ENCODE measurements around the gene DNMT3A.
A peak's percentile ranks its signal among the peaks of the same experiment; 100 is the strongest.
"Not testable (repeated sequence)": the region's sequence is repeated elsewhere in the genome, so short reads cannot be mapped to it uniquely, and the experiment has no call there.

DNMT3A gene

DNA sequence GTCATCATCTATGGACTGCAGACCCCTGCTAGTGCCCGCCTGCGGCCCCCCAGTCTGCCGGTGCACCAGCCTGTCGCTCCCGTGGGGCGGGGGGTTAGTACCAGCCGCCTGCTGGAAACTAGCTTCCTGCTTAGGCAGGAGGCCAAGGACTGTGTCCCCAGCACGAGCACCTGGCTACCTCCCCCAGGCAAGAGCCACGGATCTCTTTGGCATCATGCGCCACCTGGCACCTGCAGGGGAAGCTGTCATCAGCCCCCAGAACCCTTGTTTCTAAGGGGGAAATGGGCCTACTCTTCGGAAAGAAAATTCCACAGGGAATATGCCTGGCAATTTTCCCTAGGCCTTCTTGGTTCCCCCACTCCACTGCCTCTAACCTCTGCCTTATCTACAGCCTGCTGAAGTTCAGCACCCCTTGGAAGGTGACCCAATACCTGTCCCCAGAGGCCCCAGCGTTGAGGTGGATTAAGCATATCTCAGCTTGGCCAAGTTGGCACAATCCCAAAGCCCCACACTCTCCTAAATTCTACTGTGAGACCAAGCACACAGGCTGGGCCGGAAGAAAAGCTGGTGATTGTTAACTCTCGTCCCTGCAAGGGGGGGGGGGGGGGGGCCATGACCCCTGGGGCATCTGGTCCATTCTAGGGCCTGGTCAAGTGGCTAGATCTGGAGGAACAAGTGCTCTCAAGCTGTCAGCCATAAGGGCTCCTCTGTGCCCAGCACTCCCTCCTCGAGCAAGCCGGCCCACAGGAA, 111.4 kb downstream of the DNMT3A start:
- no peak for DNase-seq

DNA sequence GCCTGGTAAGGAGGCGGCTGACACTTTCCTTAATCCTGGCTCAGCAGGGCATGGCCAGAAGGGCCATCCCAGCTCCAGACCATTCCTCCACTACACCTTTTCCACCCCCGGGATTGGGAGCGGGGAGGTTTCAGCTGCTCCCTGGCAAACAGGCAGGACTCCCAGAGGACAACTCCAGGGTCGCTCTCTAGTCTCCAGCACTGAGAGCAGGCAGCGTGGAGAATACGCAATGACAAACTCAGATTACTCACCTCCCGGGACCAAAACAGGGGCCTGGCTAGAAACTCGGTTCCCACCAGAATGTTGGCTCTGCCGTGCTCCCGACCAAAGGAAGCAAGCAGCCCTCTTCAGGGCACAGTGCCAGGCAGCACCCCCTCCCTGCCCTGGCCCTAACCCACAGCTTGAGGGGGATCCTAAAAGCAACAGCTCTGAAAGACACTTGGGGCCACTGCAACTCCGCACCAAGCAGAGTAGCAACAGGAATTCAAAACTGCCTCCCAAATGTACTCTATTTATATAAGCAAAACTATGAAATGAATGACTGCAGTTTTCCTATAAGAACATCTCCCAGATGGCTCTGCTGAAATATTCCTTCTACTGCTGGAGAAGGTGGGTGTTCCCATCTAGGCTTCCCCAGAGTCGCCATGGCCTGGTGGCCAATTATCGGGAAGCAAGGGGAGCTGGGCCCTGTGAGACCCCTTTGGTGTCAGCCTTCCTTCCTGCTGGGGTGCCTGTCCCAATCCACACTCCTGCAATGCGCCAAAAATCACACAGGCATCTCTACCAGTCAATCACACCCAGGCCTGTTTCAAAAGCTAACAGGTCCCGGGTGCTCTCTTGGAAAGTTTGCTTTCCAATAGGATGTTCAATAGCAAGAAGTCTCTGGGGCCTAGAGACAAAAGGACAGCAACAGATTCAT, 112.2 kb downstream of the DNMT3A start:
- DNase-seq, result no peak

DNA sequence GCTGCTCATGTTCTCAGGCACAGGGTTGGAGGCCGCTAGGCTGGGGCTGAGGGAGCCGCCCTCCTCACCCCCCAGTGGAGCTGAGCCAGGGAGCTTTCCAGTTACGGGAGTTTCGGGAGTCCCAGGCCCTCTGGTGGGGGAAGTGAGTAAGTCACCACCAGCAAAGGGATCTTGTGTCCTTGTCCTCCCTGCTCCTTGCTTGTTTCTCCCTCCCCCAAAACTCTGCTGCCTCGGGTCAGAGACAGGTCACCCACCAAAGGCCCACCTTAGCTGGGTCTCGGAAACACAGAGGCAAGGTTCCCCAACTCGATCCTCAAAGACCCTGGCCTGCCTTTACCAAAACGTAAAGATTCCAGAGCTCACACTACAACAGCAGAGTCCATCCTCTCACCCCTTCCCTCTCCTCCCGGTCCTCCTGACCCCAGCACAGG, 112.9 kb downstream of the DNMT3A start:
- DNase-seq, result peak; percentile 45

DNA sequence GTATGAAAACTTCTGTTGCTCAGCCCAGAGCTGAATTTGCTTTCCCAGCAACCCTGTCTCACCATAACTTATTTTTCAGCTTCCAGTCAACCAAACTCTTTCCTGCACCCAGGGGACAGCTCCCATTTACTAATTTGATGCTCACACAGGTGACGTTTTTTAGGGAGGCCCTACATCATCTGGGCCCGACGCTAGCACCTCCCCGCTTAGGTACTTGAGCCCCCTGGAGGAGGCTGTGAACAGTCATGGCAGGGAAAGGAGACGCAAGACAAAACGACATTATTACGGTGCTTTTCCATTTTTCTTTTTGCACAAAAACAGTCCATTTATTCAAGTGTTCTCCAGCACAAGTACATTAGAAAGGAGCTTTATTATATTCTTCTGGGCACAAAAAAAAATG, 114.1 kb downstream of the DNMT3A start:
- no peak for DNase-seq

DNA sequence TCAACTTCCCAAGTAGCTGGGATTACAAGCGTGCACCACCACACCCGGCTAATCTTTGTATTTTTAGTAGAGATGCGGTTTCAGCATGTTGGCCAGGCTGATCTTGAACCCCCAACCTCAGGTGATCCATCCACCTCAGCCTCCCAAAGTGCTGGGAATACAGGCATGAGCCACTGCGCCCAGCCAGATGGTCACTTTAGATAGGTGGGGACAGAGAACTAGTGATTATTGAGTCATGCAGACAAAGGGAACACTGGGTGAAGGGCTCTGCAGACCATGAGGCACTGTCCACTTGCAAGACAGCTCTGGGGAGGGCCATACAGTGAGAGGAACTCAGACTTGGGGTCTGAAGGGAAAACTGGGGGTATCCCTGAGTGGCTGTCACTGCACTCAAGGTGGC, 114.9 kb downstream of the DNMT3A start:
- DNase-seq, result no peak

DNA sequence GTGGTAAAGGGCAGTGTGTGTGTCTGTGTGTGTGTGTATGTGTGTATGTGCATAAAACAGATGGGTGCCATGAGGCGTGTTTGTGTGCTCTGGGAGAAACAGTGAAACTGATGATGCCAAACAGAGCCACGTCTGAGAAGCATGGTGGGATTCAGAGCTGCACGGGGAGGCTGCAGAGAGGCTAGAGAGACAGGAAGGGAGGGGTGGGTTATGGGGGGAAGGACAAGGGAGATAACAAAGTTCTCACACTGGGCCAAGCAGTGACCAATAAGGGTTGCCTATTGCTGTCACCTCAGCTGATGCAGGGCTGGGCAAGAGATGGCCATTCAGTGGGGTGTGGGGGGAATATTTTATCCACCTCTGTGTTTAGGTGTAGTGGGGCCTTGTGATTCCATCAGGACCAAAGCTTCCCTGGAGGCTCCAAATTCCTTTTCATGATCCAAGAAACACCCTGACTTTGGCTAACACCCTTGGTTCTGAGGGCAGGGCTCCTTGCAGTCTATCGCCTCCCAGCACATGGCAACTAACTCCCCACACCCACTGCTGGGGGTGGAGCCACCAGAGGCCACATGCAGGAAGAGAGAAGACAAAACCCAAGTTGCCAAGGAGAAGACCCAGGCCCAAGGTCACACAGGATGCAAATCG, 119.1 kb downstream of the DNMT3A start:
- DNase-seq, result no peak

GRCh38 chr2:25221579-25221978, 120.1 kb downstream of the DNMT3A start:
- DNase-seq, result no peak

DNA sequence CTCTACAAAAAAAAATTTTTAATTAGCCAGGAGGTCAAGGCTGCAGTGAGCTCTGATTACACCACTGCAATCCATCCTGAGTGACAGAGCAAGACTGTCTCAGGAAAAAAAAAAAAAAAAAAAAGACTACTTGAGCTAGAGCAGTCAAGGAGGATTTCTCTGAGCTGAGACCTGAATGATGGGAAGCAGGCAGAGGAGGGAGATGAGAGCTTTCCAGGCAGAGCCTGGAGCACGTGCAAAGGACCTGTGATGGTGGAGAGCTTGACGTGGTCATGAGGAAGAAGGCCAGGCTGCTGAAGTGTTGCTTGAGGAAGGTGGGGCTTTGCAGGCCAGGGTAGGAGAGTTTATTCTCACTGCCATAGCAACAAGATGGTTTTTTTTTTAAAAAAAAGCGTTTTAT, 121.4 kb downstream of the DNMT3A start:
- no peak for DNase-seq

DNA sequence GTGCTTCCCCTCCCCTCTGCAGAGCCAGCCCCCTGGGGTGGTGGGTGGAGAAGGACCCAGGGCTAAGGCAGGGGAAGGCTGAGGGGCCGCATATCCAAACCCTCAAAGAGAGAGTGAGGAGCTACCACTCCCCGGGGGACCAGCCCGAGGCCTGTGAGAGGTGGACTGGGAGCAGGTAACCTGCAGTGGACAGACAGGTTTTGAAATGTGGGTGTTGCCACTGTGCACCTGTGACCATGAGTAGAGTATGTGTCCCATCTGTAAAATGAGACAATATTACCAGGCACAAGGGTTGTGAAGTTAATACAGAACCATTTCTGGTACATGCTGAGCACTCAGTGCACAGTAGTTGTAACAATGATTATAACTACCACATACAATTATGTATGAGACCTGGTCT, 122.1 kb downstream of the DNMT3A start:
- no peak for DNase-seq

DNA sequence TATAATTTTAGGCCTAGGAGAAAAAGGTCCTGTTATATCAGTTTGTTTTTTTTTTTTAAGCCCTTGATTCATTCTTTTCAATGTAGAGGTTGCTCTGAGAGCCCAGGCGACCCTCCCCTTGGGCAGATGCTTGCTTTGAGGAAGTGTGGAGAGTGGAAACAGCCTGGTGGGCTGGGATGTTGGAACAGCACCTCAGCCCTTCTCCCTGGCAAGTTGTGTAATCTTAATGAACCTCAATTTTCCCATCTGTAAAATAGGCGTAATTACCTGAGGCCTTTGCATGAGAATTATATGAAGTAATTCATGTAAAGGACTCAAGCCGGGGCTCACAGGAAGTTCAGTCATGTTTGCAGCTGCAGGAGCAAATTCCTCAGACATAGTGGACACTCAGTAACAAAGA, 123.6 kb downstream of the DNMT3A start:
- DNase-seq, result no peak

DNA sequence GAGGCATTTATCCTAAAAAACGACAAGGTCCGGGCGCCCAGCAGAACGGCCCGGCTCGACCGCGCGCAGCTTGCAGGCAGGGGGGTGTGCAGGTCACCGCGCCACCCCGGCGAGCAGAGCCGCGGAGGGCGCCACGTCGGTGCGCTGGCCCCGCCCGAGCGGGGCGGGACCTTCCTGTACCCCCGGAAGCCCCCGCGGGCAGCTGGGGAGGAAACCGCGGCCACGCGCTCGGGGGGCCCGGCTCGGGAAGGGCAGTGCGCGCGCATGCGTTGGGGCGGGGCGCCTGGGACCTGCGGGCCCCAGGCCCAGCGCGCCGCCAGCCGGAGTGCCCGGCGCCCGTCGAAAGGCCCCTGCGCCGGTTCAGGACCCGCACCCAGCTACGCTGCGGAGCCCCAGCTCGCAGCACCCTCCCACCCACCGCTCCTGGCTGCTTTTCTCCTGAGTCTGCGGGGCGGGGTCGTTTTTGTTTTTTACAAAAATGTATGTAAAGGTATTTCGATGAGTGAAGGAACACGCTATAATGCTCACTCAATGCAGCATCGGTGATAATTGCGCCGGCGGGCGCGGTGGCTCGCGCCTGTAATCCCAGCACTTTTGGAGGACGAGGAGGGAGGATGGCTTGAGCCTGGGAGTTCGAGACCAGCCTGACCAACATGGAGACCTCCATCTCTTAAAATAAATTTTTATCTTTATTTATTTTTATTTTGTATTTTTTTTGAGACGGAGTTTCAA, 125.6 kb downstream of the DNMT3A start:
- peak; percentile 92 for DNase-seq

- no peak for DNase-seq
Observed at GRCh38 chr2:25215232-25215631, 126.5 kb downstream of the DNMT3A start.

GRCh38 chr2:25213229-25213628, 128.5 kb downstream of the DNMT3A start:
- no peak for DNase-seq

DNA sequence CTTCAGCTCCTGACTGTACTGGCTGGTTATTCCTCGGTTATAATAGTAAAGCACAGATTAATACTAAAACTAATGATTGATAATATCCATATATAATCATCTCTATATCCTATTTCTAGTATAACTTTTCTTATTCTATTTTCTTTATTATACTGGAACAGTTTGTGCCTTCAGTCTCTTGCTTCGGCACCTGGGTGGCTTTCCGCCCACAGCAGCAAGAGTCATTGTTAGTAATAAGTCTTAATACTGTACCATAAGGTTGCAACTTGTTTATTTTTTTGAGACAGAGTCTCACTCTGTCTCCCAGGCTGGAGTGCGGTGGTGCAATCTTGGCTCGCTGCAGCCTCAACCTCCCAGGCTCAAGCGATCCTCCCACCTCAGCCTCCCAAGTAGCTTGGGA, 130.8 kb downstream of the DNMT3A start:
- not testable (repeated sequence) for DNase-seq

GRCh38 chr2:25207078-25207545, 134.6 kb downstream of the DNMT3A start:
- no peak for DNase-seq

DNA sequence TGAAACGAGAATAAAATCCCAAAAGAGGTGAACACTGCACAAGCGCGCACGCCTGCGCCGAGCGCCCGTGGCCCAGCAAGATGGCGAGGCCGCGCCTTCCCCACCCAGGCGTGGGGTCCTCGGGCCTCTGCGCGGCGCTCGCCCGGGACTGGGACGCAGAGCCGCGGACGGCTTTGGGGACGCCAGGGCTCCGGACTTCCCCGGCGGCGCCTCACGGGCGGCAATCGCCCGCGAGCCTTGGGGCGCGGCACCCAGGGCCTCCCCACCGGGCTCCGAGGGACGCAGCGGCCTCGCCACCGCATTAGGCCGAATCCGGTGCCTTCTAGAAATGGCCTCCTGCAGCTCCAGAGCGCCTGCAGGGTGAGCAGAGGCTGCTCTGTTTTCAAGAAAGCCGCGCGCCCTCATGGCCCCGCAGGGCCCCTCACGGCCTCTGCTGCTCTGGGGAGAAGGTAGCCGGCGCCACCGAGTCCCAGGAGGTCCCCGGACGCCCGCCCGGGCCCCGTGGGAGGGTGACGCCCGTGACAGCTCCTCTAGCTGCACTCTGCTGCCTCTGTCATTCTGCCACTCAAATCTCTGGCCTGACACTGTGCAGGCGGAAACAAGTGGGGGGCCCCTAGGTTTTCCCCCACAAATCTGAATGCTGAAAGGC, 137.4 kb downstream of the DNMT3A start:
- DNase-seq, result no peak

DNA sequence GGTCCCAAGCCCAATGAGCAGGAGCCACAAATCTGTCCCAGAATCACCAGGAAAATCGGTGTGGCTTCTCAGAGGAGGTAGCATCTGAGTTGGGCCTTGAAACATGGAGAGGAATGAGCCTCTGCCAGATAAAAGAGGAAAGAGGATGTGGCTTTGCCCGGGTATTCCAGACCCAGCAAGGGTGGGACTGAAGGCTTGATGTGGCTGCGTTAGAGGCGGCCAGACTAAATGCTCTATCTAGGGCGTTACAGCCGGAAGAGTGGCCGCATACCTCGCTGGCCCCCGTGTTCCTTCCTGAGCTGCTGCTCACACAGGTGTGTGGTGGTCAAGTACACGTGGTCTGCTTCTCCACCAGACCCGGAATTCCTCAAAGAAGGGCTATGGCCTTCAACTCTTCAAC, 139.4 kb downstream of the DNMT3A start:
- no peak for DNase-seq

DNA sequence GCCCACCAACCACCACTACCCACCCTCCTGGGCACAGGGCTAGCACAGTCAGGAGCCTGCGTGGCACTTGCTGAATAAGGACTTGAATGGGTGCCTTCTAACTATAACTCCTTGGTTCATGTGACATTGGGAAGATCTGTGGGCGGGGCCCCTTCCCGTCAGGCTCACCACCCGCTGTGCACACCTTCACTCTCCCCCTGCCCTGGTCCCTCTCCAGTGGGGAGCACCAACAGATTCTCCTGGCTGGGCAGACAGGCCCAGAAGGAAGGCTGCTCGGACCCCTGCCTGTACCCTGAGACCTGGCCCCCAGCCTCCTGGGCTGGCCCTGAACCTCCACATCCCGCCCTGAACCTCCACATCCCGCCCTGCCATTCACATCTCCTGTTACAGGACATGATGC, 139.9 kb downstream of the DNMT3A start:
- DNase-seq, result no peak

DNA sequence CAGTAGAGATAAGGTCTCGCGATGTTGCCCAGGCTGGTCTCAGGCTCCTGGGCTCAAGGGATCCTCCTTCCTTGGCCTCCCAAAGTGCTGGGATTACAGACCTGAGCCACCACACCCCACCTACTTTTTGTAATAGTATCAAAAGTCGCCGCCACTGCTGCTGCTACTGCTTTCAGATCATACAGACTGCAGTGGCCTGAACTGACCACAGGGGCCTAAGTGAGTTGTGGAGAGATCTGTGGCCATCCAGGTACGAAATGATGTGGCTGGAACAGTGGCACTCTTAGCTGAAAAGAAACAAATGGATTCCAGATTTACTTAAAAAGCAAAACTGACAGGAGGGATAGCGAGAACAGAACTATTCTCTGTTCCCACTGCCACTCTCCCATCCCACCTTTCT, 140.5 kb downstream of the DNMT3A start:
- DNase-seq, result no peak

DNA sequence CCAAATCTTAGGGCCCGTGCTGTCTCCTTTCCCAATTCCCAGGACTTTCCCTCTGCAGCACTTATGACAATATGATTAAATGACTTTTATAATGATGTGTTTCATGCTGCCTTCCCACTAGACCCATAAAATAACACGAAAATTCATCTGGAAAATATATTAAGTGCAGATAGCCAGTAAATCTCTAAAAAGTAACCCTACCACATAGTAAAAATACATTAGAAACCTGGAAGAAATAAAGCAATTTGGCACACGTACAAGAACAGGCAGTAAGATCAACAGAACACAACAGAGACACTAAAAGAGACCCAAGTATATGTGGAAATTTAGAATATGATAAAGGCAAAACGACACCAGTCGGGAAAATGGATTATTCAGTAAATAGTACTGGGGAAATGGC, 143.1 kb downstream of the DNMT3A start:
- no peak for DNase-seq

DNA sequence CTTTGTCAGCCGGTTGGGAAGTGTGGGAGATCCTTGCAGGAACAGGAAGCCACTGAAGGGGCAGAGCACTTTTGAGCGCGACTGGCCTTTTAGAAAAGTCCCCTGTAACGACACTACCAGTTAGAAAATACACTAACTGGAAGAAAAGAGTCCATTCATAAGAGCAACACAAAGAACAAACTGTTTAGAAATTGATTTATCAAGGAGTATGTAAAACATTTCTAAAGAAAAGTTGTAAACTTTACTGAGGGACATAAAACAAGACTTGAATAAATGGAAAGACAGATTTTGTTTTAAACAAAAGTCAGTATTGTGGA, 143.6 kb downstream of the DNMT3A start:
- DNase-seq, result no peak
